HG02763 (cell line): ENCODE results near the gene TOMM40.
"Not testable (repeated sequence)": the region's sequence is repeated elsewhere in the genome, so short reads cannot be mapped to it uniquely, and the experiment has no call there.

Experiments
- ATAC-seq: cut with Tn5 transposase; IDR thresholded peaks from one replicate; pipeline ENCODE4 v1.9.1; 2021; ENCODE audit warnings: mild to moderate bottlenecking, moderate library complexity; ENCODE audit not compliant: unreplicated experiment

The TOMM40 gene

GRCh38 chr19:44924243-44924725 is 33.2 kb downstream of the TOMM40 start:
- no peak for ATAC-seq

- ATAC-seq: no peak
These were observed 34.2 kb downstream of the TOMM40 start for GRCh38 chr19:44925114-44925891.

GRCh38 chr19:44926245-44927077 is 35.4 kb downstream of the TOMM40 start:
- ATAC-seq: not testable (repeated sequence)

GRCh38 chr19:44927746-44928145 is 36.7 kb downstream of the TOMM40 start:
- no peak for ATAC-seq

GRCh38 chr19:44930088-44930487 is 39.0 kb downstream of the TOMM40 start:
- no peak for ATAC-seq

GRCh38 chr19:44931541-44931940 is 40.5 kb downstream of the TOMM40 start:
- ATAC-seq: no peak

GRCh38 chr19:44939668-44940067 is 48.6 kb downstream of the TOMM40 start:
- no peak for ATAC-seq

GRCh38 chr19:44942067-44942571 is 51.1 kb downstream of the TOMM40 start, which contains the start of gene APOC4:
TSS of gene APOC4 (plus strand) at chr19:44942237. CDS start at chr19:44942278, 41 bp downstream.
- no peak for ATAC-seq

- peak; percentile 66 for ATAC-seq
These were observed 52.8 kb downstream of the TOMM40 start for GRCh38 chr19:44943801-44944249.

- ATAC-seq: no peak
These were observed 56.1 kb downstream of the TOMM40 start for GRCh38 chr19:44947041-44947581.

- no peak for ATAC-seq
These were observed 57.2 kb downstream of the TOMM40 start for GRCh38 chr19:44948237-44948636.

GRCh38 chr19:44948763-44949374 is 57.8 kb downstream of the TOMM40 start:
- no peak for ATAC-seq

- ATAC-seq: no peak
These were observed 58.5 kb downstream of the TOMM40 start for GRCh38 chr19:44949550-44949949.

GRCh38 chr19:44951179-44952159 is 60.4 kb downstream of the TOMM40 start:
- no peak for ATAC-seq
